ENCODE measurements around the gene ZNF44.

The ZNF44 gene

GRCh38 chr19:12247644-12248222, 47.0 kb downstream of the ZNF44 start:
- H3K4ac ChIP-seq (ENCODE audit: low read depth, low read length) = no peak overlapping the region
- no peak overlapping the region for H3K18ac ChIP-seq (ENCODE audit: low read length)
- H3K27me3 ChIP-seq (ENCODE audit: insufficient read depth, low read length) = no peaks in the 10 kb centered on the region
- H3K79me1 ChIP-seq (ENCODE audit: low read length) = no peaks in the 10 kb centered on the region
- no peak overlapping the region for H3K27ac ChIP-seq (ENCODE audit: low read depth, low read length)
- H3K9me3 ChIP-seq (ENCODE audit: insufficient read depth, low read depth, low read length) = peaks cover 12% of the 10 kb centered on the region
- peaks cover 7 to 10% of the 10 kb centered on the region in 2 experiments for H3K36me3 ChIP-seq (ENCODE audit: control insufficient read depth in 1 of 2, insufficient read depth in 2 of 2, low read length in 2 of 2)
- no CpG with 5 or more reads among the region's 5 CpGs for WGBS (ENCODE audit: extremely low coverage, insufficient coverage, insufficient read length)
- no peak overlapping the region for H2AK5ac ChIP-seq (ENCODE audit: low read length)
- H2BK120ac ChIP-seq (ENCODE audit: insufficient read depth, low read length, poor library complexity) = no peak overlapping the region
- H2BK12ac ChIP-seq (ENCODE audit: low read length) = no peak overlapping the region
- no peaks in the 10 kb centered on the region for H3K4me1 ChIP-seq (ENCODE audit: control insufficient read depth in 1 of 2, insufficient read depth in 2 of 2, low read length in 2 of 2)
- H3K4me3 ChIP-seq (ENCODE audit: low read depth, low read length) = no peak overlapping the region
- no peak overlapping the region for H4K91ac ChIP-seq (ENCODE audit: low read depth, low read length)
- no peak overlapping the region for H2BK5ac ChIP-seq (ENCODE audit: low read depth, low read length, poor library complexity)
- H3K9ac ChIP-seq (ENCODE audit: low read length) = no peak overlapping the region
- H3K14ac ChIP-seq (ENCODE audit: low read length) = no peak overlapping the region
- no peak for DNase-seq
- H3K4me2 ChIP-seq (ENCODE audit: low read length) = no peak overlapping the region
- H3K23ac ChIP-seq (ENCODE audit: low read length) = no peak overlapping the region
- H4K8ac ChIP-seq (ENCODE audit: low read depth, low read length) = no peak overlapping the region
- no peak overlapping the region for H4K12ac ChIP-seq (ENCODE audit: low read depth, low read length)
- H2AFZ ChIP-seq (ENCODE audit: insufficient read depth, low read length, poor library complexity) = no peak overlapping the region
- no peaks in the 10 kb centered on the region for H3K79me2 ChIP-seq (ENCODE audit: control insufficient read depth, insufficient read depth, low read length, poor library complexity)

- WGBS (ENCODE audit: extremely low coverage, insufficient coverage, insufficient read length) = no CpG with 5 or more reads among the region's 2 CpGs
- no peaks in the 10 kb centered on the region for H3K4me1 ChIP-seq (ENCODE audit: control insufficient read depth in 1 of 2, insufficient read depth in 2 of 2, low read length in 2 of 2)
- DNase-seq = no peak
Observed at GRCh38 chr19:12244370-12244769, 50.3 kb downstream of the ZNF44 start.

GRCh38 chr19:12237143-12237839, 57.4 kb downstream of the ZNF44 start:
- Histone ChIP-seq H3K4me2 (ENCODE audit: low read length) (no peak overlapping the region), H3K36me3 (ENCODE audit: control insufficient read depth in 1 of 2, insufficient read depth in 2 of 2, low read length in 2 of 2) (peaks cover 14 to 19% of the 10 kb centered on the region in 2 experiments), H3K4me3 (ENCODE audit: low read depth, low read length) (no peak overlapping the region), H2AK5ac (ENCODE audit: low read length) (no peak overlapping the region), H3K18ac (ENCODE audit: low read length) (no peak overlapping the region), H3K9ac (ENCODE audit: low read length) (no peak overlapping the region), H3K27ac (ENCODE audit: low read depth, low read length) (no peak overlapping the region), H3K27me3 (ENCODE audit: insufficient read depth, low read length) (no peaks in the 10 kb centered on the region), H4K8ac (ENCODE audit: low read depth, low read length) (no peak overlapping the region), H3K79me2 (ENCODE audit: control insufficient read depth, insufficient read depth, low read length, poor library complexity) (no peaks in the 10 kb centered on the region), H2BK120ac (ENCODE audit: insufficient read depth, low read length, poor library complexity) (no peak overlapping the region), H3K9me3 (ENCODE audit: insufficient read depth, low read depth, low read length) (peaks cover 10% of the 10 kb centered on the region), H2BK12ac (ENCODE audit: low read length) (no peak overlapping the region), H3K14ac (ENCODE audit: low read length) (no peak overlapping the region), H4K91ac (ENCODE audit: low read depth, low read length) (no peak overlapping the region), H3K23ac (ENCODE audit: low read length) (no peak overlapping the region), H2AFZ (ENCODE audit: insufficient read depth, low read length, poor library complexity) (no peak overlapping the region), H3K79me1 (ENCODE audit: low read length) (no peaks in the 10 kb centered on the region), H4K12ac (ENCODE audit: low read depth, low read length) (no peak overlapping the region), H2BK5ac (ENCODE audit: low read depth, low read length, poor library complexity) (no peak overlapping the region), H3K4ac (ENCODE audit: low read depth, low read length) (no peak overlapping the region), H3K4me1 (ENCODE audit: control insufficient read depth in 1 of 2, insufficient read depth in 2 of 2, low read length in 2 of 2) (no peaks in the 10 kb centered on the region)
- no CpG with 5 or more reads among the region's 37 CpGs for WGBS (ENCODE audit: extremely low coverage, insufficient coverage, insufficient read length)
- no peak for DNase-seq

More at GRCh38 chr19:12244370-12244769, 50.3 kb downstream of the ZNF44 start:
- no peaks in the 10 kb centered on the region for H3K27me3 ChIP-seq (ENCODE audit: insufficient read depth, low read length)
- no peak overlapping the region for H3K4ac ChIP-seq (ENCODE audit: low read depth, low read length)
- peaks cover 7% of the 10 kb centered on the region for H3K9me3 ChIP-seq (ENCODE audit: insufficient read depth, low read depth, low read length)
- H2BK120ac ChIP-seq (ENCODE audit: insufficient read depth, low read length, poor library complexity) = no peak overlapping the region
- H2BK5ac ChIP-seq (ENCODE audit: low read depth, low read length, poor library complexity) = no peak overlapping the region
- H3K9ac ChIP-seq (ENCODE audit: low read length) = no peak overlapping the region
- H4K91ac ChIP-seq (ENCODE audit: low read depth, low read length) = no peak overlapping the region
- no peak overlapping the region for H4K8ac ChIP-seq (ENCODE audit: low read depth, low read length)
- no peak overlapping the region for H2BK12ac ChIP-seq (ENCODE audit: low read length)
- no peak overlapping the region for H2AK5ac ChIP-seq (ENCODE audit: low read length)
- no peak overlapping the region for H3K18ac ChIP-seq (ENCODE audit: low read length)
- no peak overlapping the region for H3K27ac ChIP-seq (ENCODE audit: low read depth, low read length)
- H3K4me2 ChIP-seq (ENCODE audit: low read length) = no peak overlapping the region
- H3K36me3 ChIP-seq (ENCODE audit: control insufficient read depth in 1 of 2, insufficient read depth in 2 of 2, low read length in 2 of 2) = peaks cover 7 to 10% of the 10 kb centered on the region in 2 experiments
- no peak overlapping the region for H3K23ac ChIP-seq (ENCODE audit: low read length)
- no peaks in the 10 kb centered on the region for H3K79me2 ChIP-seq (ENCODE audit: control insufficient read depth, insufficient read depth, low read length, poor library complexity)
- no peak overlapping the region for H3K4me3 ChIP-seq (ENCODE audit: low read depth, low read length)
- H3K79me1 ChIP-seq (ENCODE audit: low read length) = no peaks in the 10 kb centered on the region
- no peak overlapping the region for H3K14ac ChIP-seq (ENCODE audit: low read length)
- H4K12ac ChIP-seq (ENCODE audit: low read depth, low read length) = no peak overlapping the region
- H2AFZ ChIP-seq (ENCODE audit: insufficient read depth, low read length, poor library complexity) = no peak overlapping the region

GRCh38 chr19:12232961-12233360, 61.7 kb downstream of the ZNF44 start:
- H3K18ac ChIP-seq (ENCODE audit: low read length) = no peak overlapping the region

More at GRCh38 chr19:12232961-12233360, 61.7 kb downstream of the ZNF44 start:
- Histone ChIP-seq H2AK5ac (ENCODE audit: low read length) (no peak overlapping the region), H3K79me1 (ENCODE audit: low read length) (no peaks in the 10 kb centered on the region), H2BK120ac (ENCODE audit: insufficient read depth, low read length, poor library complexity) (no peak overlapping the region), H3K4me1 (ENCODE audit: control insufficient read depth in 1 of 2, insufficient read depth in 2 of 2, low read length in 2 of 2) (no peaks in the 10 kb centered on the region), H2AFZ (ENCODE audit: insufficient read depth, low read length, poor library complexity) (no peak overlapping the region), H2BK5ac (ENCODE audit: low read depth, low read length, poor library complexity) (no peak overlapping the region), H3K4me2 (ENCODE audit: low read length) (no peak overlapping the region), H3K23ac (ENCODE audit: low read length) (no peak overlapping the region), H3K9me3 (ENCODE audit: insufficient read depth, low read depth, low read length) (peaks cover 17% of the 10 kb centered on the region), H2BK12ac (ENCODE audit: low read length) (no peak overlapping the region), H4K12ac (ENCODE audit: low read depth, low read length) (no peak overlapping the region), H3K79me2 (ENCODE audit: control insufficient read depth, insufficient read depth, low read length, poor library complexity) (no peaks in the 10 kb centered on the region), H3K36me3 (ENCODE audit: control insufficient read depth in 1 of 2, insufficient read depth in 2 of 2, low read length in 2 of 2) (peaks cover 15 to 25% of the 10 kb centered on the region in 2 experiments), H4K8ac (ENCODE audit: low read depth, low read length) (no peak overlapping the region), H4K91ac (ENCODE audit: low read depth, low read length) (no peak overlapping the region), H3K4me3 (ENCODE audit: low read depth, low read length) (no peak overlapping the region), H3K4ac (ENCODE audit: low read depth, low read length) (no peak overlapping the region), H3K27ac (ENCODE audit: low read depth, low read length) (no peak overlapping the region), H3K9ac (ENCODE audit: low read length) (no peak overlapping the region), H3K27me3 (ENCODE audit: insufficient read depth, low read length) (no peaks in the 10 kb centered on the region), H3K14ac (ENCODE audit: low read length) (no peak overlapping the region)
- no CpG with 5 or more reads among the region's 3 CpGs for WGBS (ENCODE audit: extremely low coverage, insufficient coverage, insufficient read length)
- no peak for DNase-seq

Data from trophoblast cell (in vitro differentiated cells and primary cell).